ENCODE data around the gene RAP2A.

DNA sequence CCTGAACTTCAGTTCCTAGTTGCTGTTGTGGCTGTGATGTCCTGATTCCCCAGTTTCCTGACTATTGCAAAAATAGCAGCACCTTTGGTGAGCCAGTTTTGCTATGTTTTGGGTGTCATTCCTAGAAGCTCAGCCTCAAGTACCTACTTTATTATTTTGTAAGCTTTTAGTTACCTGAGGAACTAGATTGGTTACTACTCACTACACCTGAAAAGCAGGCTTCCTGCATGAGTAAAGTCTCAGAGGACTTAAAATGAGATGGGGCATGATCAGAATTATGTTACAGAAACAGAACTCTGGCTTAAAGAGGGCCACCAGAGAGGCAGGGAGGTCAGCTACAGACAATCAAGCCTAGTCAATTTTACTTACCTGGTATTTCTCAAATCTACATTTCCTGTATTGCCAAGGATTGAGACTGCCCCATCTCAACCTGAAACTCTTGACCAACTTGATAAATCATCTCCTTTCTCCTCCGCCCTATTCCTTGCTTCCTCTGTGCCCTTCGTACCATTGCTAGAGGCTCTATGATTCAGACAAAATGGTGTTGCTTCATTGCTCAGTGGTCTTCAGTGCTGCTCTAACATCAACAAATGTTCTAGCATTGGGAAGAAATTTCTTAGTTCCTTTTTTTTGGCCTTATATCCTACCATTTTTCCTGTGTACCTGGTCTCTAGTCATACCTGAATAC is 58.9 kb downstream of the RAP2A start:
- TF ChIP-seq POLR2AphosphoS5 (IDR thresholded peaks at IDR 0.05; ENCODE audit: low read depth, low read length) (no peak), TAF1 (IDR thresholded peaks at IDR 0.05; ENCODE audit: borderline replicate concordance, insufficient read depth, low read length) (no peak), FOXP2 (optimal IDR thresholded peaks at IDR 0.05; ENCODE audit: borderline replicate concordance, extremely low read depth, extremely low read length, insufficient read depth) (no peak)

Data from PFSK-1 (cell line).